Measurements from ENCODE around the gene TBC1D21. TPM values are rescaled to one million over a fixed set of nuclear protein-coding genes. Genes with fewer than 3 reads are reported as not detected.

TBC1D21 gene
- total and polyA plus RNA-seq, 2 of the 8 experiments (the other 6 are each of a cell fraction or from before 2014, with no cell fraction given), result not detected

- no peak for FAIRE-seq
- CTCF ChIA-PET (ENCODE audit: partially characterized antibody), result interaction anchor here (0.6 to 2.5 kb wide), 10 partner anchors 9 to 598 kb away, joined by 3 to 17 read pairs (median 4); no protein-coding TSS in a partner anchor
- 89% methylated on average over 3 of the region's 3 CpGs; no CpG with 5 or more reads in 1 of the 2 experiments for WGBS, 2 experiments (ENCODE audit: extremely low coverage in 1 of 2, insufficient coverage in 1 of 2, insufficient read length in 1 of 2, insufficient replicate concordance in 2 of 2, low coverage in 1 of 2, low lambda C conversion rate in 2 of 2, missing lambda C conversion rate in 1 of 2)
These were observed 6.1 kb downstream of the TBC1D21 start for GRCh38 chr15:73879426-73879825.

More at GRCh38 chr15:73879426-73879825, 6.1 kb downstream of the TBC1D21 start:
- Histone ChIP-seq H4K8ac (ENCODE audit: extremely low read depth, insufficient read depth, low read length) (no peak overlapping the region), H3K27ac (ENCODE audit: low read depth, low read length) (no peak overlapping the region), H4K5ac (ENCODE audit: insufficient read length, low read depth, low read length) (no peak overlapping the region), H2BK120ac (replicated peaks; ENCODE audit: low read depth, low read length) (no peak overlapping the region), H2AFZ (ENCODE audit: low read length) (no peak overlapping the region), H2BK15ac (ENCODE audit: low read length) (no peak overlapping the region), H3K4me3 (ENCODE audit: extremely low read depth in 1 of 4, insufficient read depth in 2 of 4, low read depth in 3 of 4, low read length in 4 of 4) (no peak overlapping the region), H3K79me2 (ENCODE audit: control insufficient read depth in 1 of 2, insufficient read depth in 2 of 2, low read length in 2 of 2) (no peaks in the 10 kb centered on the region), H3K4me2 (ENCODE audit: insufficient read depth in 1 of 2, low read depth in 2 of 2, low read length in 2 of 2) (no peak overlapping the region), H2BK5ac (ENCODE audit: low read depth, low read length) (no peak overlapping the region), H4K20me1 (replicated peaks in 1 of 2; ENCODE audit: control insufficient read depth in 1 of 2, insufficient read depth in 2 of 2, low read length in 2 of 2) (no peaks in the 10 kb centered on the region), H3K27me3 (replicated peaks in 1 of 4; ENCODE audit: control insufficient read depth in 3 of 4, extremely low read depth in 1 of 4, insufficient read depth in 3 of 4, low read length in 3 of 4) (no peaks in the 10 kb centered on the region), H3K9me3 (ENCODE audit: insufficient read depth in 2 of 2, low read depth in 1 of 2, low read length in 1 of 2) (no peaks in the 10 kb centered on the region), H2BK12ac (ENCODE audit: low read depth, low read length) (no peak overlapping the region), H3K36me3 (ENCODE audit: control insufficient read depth in 2 of 4, insufficient read depth in 4 of 4, low read length in 3 of 4) (no peaks in the 10 kb centered on the region), H4K91ac (replicated peaks; ENCODE audit: insufficient read length, low read length) (no peak overlapping the region), H3K23me2 (ENCODE audit: low read depth, low read length) (no peaks in the 10 kb centered on the region), H3K9ac (replicated peaks in 1 of 4; ENCODE audit: extremely low read depth in 1 of 4, low read depth in 3 of 4, low read length in 3 of 4) (no peak overlapping the region), H3K18ac (ENCODE audit: extremely low read depth, low read length) (no peak overlapping the region), H3K23ac (ENCODE audit: insufficient read length) (no peak overlapping the region), H3K79me1 (ENCODE audit: low read depth, low read length) (no peaks in the 10 kb centered on the region), H3K4me1 (replicated peaks in 1 of 4; ENCODE audit: control insufficient read depth in 3 of 4, insufficient read depth in 4 of 4, low read length in 3 of 4) (no peaks in the 10 kb centered on the region; a peak in 1 of 7 replicates), H3K14ac (ENCODE audit: insufficient read length) (no peak overlapping the region), H2BK20ac (ENCODE audit: low read length) (no peak overlapping the region), H3K4ac (replicated peaks; ENCODE audit: insufficient read length, low read depth, low read length) (no peak overlapping the region), H2AK5ac (ENCODE audit: low read depth, low read length) (no peak overlapping the region), H3K56ac (replicated peaks; ENCODE audit: insufficient read length, low read depth, low read length) (no peak overlapping the region)
- DNase-seq (ENCODE audit: low read depth in 1 of 2, low spot score in 2 of 2), result no peak
- TF ChIP-seq CEBPB (IDR thresholded peaks at IDR 0.05; ENCODE audit: low read depth, low read length) (no peak), EGR1 (IDR thresholded peaks at IDR 0.05; ENCODE audit: borderline replicate concordance, low read depth, low read length) (no peak), RNF2 (IDR thresholded peaks at IDR 0.05; ENCODE audit: borderline replicate concordance, low read depth, low read length, missing control alignments, poor library complexity, severe bottlenecking) (no peak)
- POLR2A ChIA-PET (ENCODE audit: partially characterized antibody), result no interaction called here

Measured in H1 (cell line).